GM12873 (cell line): ENCODE results near the gene SDK1.
A peak's percentile ranks its signal among the peaks of the same experiment; 100 is the strongest.

ENCODE experiments used
- CTCF ChIP-seq: IDR thresholded peaks from 2 replicates; pipeline ENCODE4 v1.5.1; 2012; ENCODE audit warnings: low read depth, mild to moderate bottlenecking, moderate library complexity, low read length, control low read depth; ENCODE audit not compliant: insufficient read depth; ENCODE audit errors: missing control alignments

The SDK1 gene

GRCh38 chr7:3393862-3394261 lies 92.8 kb downstream of the SDK1 start:
- no peak for TF ChIP-seq CTCF

- no peak for TF ChIP-seq CTCF
Observed at GRCh38 chr7:3397324-3397723, 96.3 kb downstream of the SDK1 start.

GRCh38 chr7:3399858-3400257 lies 98.8 kb downstream of the SDK1 start:
- TF ChIP-seq CTCF, result peak; percentile 45

- no peak for TF ChIP-seq CTCF
Observed at GRCh38 chr7:3404501-3404900, 103.4 kb downstream of the SDK1 start.

- no peak for TF ChIP-seq CTCF
Observed at GRCh38 chr7:3408814-3409595, 108.0 kb downstream of the SDK1 start.

- TF ChIP-seq CTCF, result no peak
Observed at GRCh38 chr7:3412871-3413270, 111.8 kb downstream of the SDK1 start.

GRCh38 chr7:3415861-3416312 lies 114.8 kb downstream of the SDK1 start:
- no peak for TF ChIP-seq CTCF
